Measurements from ENCODE around the gene ACP7.
"Not testable (repeated sequence)": the region's sequence is repeated elsewhere in the genome, so short reads cannot be mapped to it uniquely, and the experiment has no call there.

Gene ACP7

GRCh38 chr19:39064405-39064804 lies 19.8 kb upstream of the ACP7 start:
- no peak overlapping the region for H3K27ac Mint-ChIP-seq
- H3K36me3 Mint-ChIP-seq, result no peaks in the 10 kb centered on the region
- no peak overlapping the region for H3K4me3 Mint-ChIP-seq
- H3K4me1 Mint-ChIP-seq, result no peaks in the 10 kb centered on the region
- no peak for ATAC-seq
- peaks cover 27% of the 10 kb centered on the region for H3K27me3 Mint-ChIP-seq
- H3K9me3 Mint-ChIP-seq, result peaks cover 3% of the 10 kb centered on the region

GRCh38 chr19:39065928-39066327 lies 18.2 kb upstream of the ACP7 start:
- Mint-ChIP-seq H3K4me1 (no peaks in the 10 kb centered on the region), H3K36me3 (no peaks in the 10 kb centered on the region), H3K27me3 (peaks cover 38% of the 10 kb centered on the region), H3K4me3 (no peak overlapping the region), H3K9me3 (peaks cover 3% of the 10 kb centered on the region), H3K27ac (no peak overlapping the region)
- no peak for ATAC-seq

- Mint-ChIP-seq H3K36me3 (no peaks in the 10 kb centered on the region), H3K4me1 (no peaks in the 10 kb centered on the region), H3K4me3 (no peak overlapping the region), H3K27ac (no peak overlapping the region), H3K9me3 (peaks cover 3% of the 10 kb centered on the region), H3K27me3 (peaks cover 33% of the 10 kb centered on the region)
- ATAC-seq, result no peak
Measured at GRCh38 chr19:39067104-39067503, 17.1 kb upstream of the ACP7 start.

GRCh38 chr19:39068259-39068658 lies 15.9 kb upstream of the ACP7 start:
- H3K36me3 Mint-ChIP-seq, H3K9me3 Mint-ChIP-seq: not testable (repeated sequence)

DNA sequence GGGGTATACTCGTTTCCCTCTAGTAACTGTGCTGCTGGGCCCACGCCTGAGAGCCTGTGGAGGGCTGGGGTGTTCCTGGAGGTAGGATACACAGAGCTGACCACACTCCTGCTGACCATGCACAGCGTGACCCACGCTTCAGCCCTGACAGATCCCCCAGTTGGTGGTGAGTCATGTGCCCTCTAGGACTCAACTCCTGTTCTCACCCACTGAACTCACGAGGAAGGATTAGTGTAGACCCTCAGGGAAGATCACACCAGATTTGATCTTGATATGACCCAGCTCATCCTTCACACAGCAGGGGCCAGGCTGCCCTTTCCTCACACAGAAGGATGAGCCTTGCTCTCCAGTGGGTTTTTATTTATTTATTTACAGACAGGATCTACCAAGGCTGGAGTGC lies 13.3 kb upstream of the ACP7 start:
- Mint-ChIP-seq H3K27ac (no peak overlapping the region), H3K4me1 (peaks cover 8% of the 10 kb centered on the region), H3K36me3 (no peaks in the 10 kb centered on the region), H3K9me3 (peaks cover 3% of the 10 kb centered on the region), H3K4me3 (no peak overlapping the region), H3K27me3 (peaks cover 39% of the 10 kb centered on the region)
- no peak for ATAC-seq

More at GRCh38 chr19:39068259-39068658, 15.9 kb upstream of the ACP7 start:
- peaks cover 33% of the 10 kb centered on the region for H3K27me3 Mint-ChIP-seq
- ATAC-seq, H3K4me3 Mint-ChIP-seq, H3K4me1 Mint-ChIP-seq, H3K27ac Mint-ChIP-seq: not testable (repeated sequence)

DNA sequence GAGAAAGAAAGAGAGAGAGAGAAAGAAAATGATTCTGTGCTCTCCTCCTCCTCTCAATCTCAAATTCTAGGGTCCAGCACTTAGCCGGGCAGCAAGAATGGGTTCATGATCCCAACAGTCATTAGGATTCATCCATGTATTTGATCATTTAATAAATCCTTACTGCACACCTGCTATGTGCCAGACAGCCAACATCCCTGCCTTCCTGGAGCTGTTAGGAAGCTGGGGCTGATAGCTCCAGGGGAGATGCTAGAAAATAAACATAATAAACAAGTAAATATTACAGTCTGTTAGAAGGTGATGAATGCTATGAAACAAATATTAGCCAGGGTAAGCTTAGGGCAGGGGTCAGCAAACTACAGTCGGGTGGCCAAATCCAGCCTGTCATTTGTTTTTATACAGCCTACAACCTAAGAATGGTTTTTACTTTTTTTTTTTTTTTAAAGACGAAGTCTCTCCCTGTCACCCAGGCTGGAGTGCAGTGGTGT lies 9.9 kb upstream of the ACP7 start:
- no peak overlapping the region for H3K27ac Mint-ChIP-seq
- no peak overlapping the region for H3K4me3 Mint-ChIP-seq
- peaks cover 8% of the 10 kb centered on the region for H3K4me1 Mint-ChIP-seq
- no peaks in the 10 kb centered on the region for H3K9me3 Mint-ChIP-seq
- peaks cover 61% of the 10 kb centered on the region for H3K27me3 Mint-ChIP-seq
- no peak for ATAC-seq
- H3K36me3 Mint-ChIP-seq, result no peaks in the 10 kb centered on the region

DNA sequence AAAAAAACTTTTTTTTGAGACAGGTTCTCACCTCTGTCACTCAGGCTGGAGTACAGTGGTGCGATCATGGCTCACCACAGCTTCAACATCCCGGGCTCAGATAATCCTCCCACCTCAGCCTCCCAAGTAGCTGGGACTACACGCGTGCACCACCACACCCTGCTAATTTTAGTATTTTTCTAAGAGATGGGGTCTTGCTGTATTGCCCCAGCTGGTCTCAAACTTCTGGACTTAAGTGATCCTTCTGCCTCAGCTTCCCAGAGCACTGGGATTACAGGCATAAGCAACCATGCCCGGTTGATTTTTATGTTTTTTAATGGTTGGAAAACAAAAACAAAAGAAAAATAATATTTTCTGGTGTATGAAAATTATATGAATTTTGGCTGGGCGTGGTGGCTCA lies 9.2 kb upstream of the ACP7 start:
- Mint-ChIP-seq H3K27me3 (peaks cover 55% of the 10 kb centered on the region), H3K9me3 (no peaks in the 10 kb centered on the region), H3K4me1 (peaks cover 8% of the 10 kb centered on the region), H3K36me3 (no peaks in the 10 kb centered on the region), H3K4me3 (no peak overlapping the region), H3K27ac (no peak overlapping the region)
- ATAC-seq, result no peak

DNA sequence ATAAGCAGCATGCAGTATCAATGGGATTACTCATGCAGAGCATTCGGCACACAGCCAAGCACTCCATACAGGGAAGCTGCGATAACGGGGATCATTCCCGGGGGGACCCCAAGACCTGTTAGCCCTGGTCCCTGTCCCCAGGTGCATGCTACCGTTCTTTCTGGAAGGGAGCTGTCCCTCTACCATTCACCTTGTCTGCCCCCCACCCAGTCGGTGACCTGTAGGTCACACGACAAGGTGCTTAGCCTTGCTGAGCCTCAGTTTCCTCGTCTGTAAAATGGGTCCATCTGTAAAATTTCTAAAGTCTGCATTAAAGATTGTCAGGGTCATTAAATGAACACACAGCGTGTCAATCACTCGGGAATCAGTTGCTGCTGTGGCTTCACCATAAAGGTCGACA lies 6.8 kb upstream of the ACP7 start:
- Mint-ChIP-seq H3K4me1 (peaks cover 8% of the 10 kb centered on the region), H3K27ac (no peak overlapping the region), H3K36me3 (no peaks in the 10 kb centered on the region), H3K4me3 (no peak overlapping the region), H3K27me3 (peaks cover 56% of the 10 kb centered on the region), H3K9me3 (no peaks in the 10 kb centered on the region)
- no peak for ATAC-seq

DNA sequence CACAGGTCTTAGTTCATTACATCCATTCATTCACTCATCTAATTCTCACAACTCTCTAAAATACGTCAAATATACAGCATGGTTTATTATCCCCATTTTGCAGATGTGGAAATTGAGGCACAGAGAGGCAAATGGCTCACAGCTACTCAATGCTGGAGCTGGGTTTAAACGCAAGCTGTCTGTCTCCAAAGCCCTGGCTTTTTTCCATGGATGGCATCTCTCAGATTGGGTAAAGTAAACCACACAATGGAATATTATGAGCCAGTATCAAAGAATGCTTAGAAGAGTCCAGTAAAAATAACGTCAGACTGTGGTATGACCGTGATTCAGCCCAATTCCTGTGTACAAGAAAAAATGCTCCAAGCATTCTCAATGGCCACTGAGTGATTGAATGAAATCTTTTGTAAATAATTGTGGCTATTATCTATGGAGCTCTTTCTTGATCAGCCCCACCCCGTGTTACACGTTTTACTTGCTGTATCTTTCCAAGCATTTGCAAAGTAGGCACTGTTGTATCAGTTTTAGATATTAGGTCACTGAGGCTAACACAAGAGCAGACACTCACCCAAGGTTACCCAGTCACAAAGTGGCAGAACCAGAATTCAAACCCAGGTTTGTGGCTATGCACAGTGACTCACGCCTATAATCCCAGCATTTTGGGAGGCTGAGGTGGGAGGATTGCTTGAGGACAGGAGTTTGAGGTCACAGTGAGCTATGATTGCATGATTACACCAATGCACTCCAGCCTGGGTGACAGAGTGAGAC lies 5.5 kb upstream of the ACP7 start:
- Mint-ChIP-seq H3K4me3 (no peak overlapping the region), H3K27ac (no peak overlapping the region), H3K27me3 (peaks cover 65% of the 10 kb centered on the region), H3K4me1 (peaks cover 15% of the 10 kb centered on the region), H3K36me3 (no peaks in the 10 kb centered on the region), H3K9me3 (no peaks in the 10 kb centered on the region)
- ATAC-seq, result no peak

- no peak overlapping the region for H3K27ac Mint-ChIP-seq
- peaks cover 13% of the 10 kb centered on the region for H3K4me1 Mint-ChIP-seq
- ATAC-seq, result no peak
- no peak overlapping the region for H3K4me3 Mint-ChIP-seq
- peaks cover 76% of the 10 kb centered on the region for H3K27me3 Mint-ChIP-seq
- no peaks in the 10 kb centered on the region for H3K36me3 Mint-ChIP-seq
- no peaks in the 10 kb centered on the region for H3K9me3 Mint-ChIP-seq
Measured at GRCh38 chr19:39080431-39080830, 3.7 kb upstream of the ACP7 start.

DNA sequence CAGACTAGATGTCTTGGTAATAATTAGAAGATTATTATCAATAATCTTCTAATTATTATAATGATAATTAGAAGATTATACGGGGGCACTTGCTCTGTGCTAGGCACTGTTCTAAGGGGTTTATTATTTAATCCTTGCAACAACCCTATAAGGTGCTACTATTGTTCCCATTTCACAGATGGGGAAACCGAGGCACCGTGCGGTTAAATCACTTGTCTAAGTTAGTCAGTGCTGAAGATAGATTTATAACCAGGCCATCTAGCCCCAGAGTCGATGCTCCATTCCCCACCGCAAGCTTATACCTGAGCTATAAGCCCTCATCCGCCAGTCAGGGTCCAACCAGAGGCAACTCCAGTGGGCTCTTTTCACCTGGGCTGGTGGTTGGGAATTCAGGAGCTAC lies 2.0 kb upstream of the ACP7 start:
- H3K27ac Mint-ChIP-seq, result no peak overlapping the region
- H3K36me3 Mint-ChIP-seq, result no peaks in the 10 kb centered on the region
- peaks cover 66% of the 10 kb centered on the region for H3K27me3 Mint-ChIP-seq
- no peak overlapping the region for H3K4me3 Mint-ChIP-seq
- peaks cover 13% of the 10 kb centered on the region for H3K4me1 Mint-ChIP-seq
- H3K9me3 Mint-ChIP-seq, result no peaks in the 10 kb centered on the region
- no peak for ATAC-seq

DNA sequence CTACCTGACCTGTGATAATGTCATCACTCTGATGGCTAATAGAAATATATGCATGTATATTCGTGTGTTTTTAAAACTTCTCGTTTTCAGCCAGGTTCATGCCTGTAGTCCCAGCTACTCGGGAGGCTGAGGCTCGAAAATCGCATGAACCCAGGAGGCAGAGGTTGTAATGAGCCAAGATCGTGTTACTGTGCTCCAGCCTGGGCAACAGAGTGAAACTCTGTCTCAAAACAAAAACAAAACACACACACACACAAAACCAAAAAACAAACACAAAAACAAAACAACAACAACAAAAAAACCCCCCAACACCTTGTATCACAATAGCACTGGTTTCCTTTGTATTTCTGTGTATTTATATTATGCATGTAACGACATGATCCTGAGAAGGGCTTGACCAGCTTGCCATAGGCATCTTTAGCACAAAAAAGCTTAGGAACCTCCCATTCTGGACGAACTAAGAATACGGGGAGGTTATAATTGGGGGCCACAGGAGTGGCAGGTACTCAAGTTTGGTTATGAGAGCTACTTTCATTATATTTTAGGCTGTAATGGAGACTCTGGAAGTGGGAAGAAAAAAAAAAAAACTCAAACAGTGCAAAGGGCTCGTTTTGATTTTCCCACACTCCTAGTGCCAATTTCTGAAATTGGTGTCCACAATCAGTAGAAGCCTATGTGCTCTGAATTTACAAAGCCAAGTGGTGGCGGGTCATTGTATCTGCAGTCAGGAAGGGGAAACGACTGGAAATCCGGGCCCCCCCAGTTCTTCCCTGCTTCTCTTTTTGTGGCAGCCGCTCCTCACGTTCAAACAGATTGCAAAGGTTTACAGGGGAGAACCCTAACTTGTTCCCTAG lies 1.2 kb upstream of the ACP7 start:
- no peak for ATAC-seq
- Mint-ChIP-seq H3K27me3 (peaks cover 64% of the 10 kb centered on the region), H3K27ac (no peak overlapping the region), H3K36me3 (no peaks in the 10 kb centered on the region), H3K9me3 (no peaks in the 10 kb centered on the region), H3K4me1 (peaks cover 13% of the 10 kb centered on the region), H3K4me3 (no peak overlapping the region)

DNA sequence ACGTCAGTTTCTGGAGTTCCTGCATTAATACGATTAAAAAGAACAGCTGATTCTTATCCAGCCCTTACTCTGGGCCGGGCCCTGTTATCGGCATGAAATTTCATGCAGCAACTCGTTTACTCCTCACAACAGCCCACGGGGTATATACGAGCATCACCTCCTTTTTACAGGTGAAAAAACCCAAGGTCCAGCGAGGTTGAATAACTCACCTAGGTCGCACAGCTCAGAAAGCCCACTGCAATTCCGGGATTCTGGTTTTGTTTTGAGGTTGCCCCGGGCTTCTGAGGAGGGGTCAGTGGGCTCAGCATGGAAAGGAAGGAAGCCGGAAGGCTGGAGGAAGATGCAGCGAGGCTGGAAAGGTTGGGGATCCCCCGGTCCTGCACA lies 577 bp upstream of the ACP7 start:
- no peak for ATAC-seq
- no peak overlapping the region for H3K27ac Mint-ChIP-seq
- no peaks in the 10 kb centered on the region for H3K36me3 Mint-ChIP-seq
- peaks cover 13% of the 10 kb centered on the region for H3K4me1 Mint-ChIP-seq
- peaks cover 61% of the 10 kb centered on the region for H3K27me3 Mint-ChIP-seq
- H3K9me3 Mint-ChIP-seq, result no peaks in the 10 kb centered on the region
- H3K4me3 Mint-ChIP-seq, result no peak overlapping the region

DNA sequence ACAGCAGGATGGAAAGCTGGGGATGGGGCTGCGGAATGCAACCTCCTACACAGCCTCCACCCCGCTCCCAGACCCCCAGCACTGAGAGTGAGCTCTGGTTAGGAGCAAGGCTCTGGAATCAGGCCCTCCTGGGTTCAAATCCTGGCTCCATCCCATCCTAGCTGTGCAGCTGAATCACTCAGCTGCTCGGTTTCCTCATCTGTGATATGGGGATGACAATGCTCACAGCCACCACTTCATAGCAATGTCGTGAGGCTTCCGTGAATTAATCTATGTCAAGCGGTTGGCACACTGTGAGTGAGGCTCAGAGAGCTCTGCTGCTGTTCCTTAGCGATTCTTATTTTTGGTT lies 538 bp downstream of the ACP7 start:
- no peak overlapping the region for H3K4me3 Mint-ChIP-seq
- no peak overlapping the region for H3K27ac Mint-ChIP-seq
- H3K4me1 Mint-ChIP-seq, result peaks cover 13% of the 10 kb centered on the region
- H3K36me3 Mint-ChIP-seq, result no peaks in the 10 kb centered on the region
- ATAC-seq, result no peak
- H3K27me3 Mint-ChIP-seq, result peaks cover 66% of the 10 kb centered on the region
- H3K9me3 Mint-ChIP-seq, result peaks cover 3% of the 10 kb centered on the region

DNA sequence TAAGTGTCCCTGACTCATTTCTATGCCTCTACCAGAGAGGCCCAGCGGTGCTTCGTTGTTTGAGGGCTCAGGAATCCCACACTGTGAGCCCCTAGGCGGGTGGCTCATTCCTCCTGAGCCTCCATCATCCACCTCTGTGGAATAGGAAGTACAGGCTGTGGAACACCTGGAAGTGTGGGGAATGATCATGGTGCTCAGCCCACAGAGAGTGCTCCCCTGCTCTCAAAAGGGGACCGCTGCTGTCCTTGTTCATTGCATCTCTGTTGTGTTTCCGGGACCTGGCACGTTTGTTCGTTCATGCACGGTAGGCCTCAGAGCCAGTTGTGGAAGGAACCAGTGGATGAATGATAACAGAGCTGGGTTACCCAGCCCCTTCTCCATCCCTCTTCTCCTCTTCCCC lies 1.2 kb downstream of the ACP7 start:
- ATAC-seq, result no peak
- Mint-ChIP-seq H3K4me3 (no peak overlapping the region), H3K27me3 (peaks cover 73% of the 10 kb centered on the region), H3K9me3 (peaks cover 3% of the 10 kb centered on the region), H3K36me3 (no peaks in the 10 kb centered on the region), H3K4me1 (peaks cover 13% of the 10 kb centered on the region), H3K27ac (no peak overlapping the region)

DNA sequence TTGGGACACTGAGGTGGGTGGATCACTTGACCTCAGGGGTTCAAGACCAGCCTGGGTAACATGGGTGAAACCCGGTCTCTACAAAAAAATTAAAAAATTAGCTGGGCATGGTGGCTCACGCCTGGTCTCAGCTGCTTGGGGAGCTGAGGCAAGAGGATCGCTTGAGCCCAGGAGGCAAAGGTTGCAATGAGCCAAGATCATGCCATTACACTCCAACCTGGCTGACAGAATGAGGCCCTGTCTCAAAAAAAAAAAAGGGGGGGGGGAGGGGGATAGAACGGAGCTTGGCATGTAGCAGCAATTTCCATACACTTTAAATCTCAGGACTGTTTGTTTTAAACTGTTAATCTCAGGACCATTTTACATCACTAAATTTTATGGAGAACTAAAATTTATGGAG lies 2.2 kb downstream of the ACP7 start:
- no peak overlapping the region for H3K4me3 Mint-ChIP-seq
- no peaks in the 10 kb centered on the region for H3K36me3 Mint-ChIP-seq
- H3K4me1 Mint-ChIP-seq, result peaks cover 13% of the 10 kb centered on the region

More for the DNA sequence above, 2.2 kb downstream of the ACP7 start:
- ATAC-seq, result no peak
- Mint-ChIP-seq H3K27ac (no peak overlapping the region), H3K9me3 (peaks cover 3% of the 10 kb centered on the region), H3K27me3 (peaks cover 72% of the 10 kb centered on the region)

Measured in stimulated activated memory B cell treated with anti-CD40 and anti-IgM and Interleukin-4, amounts not matched to agents 10 μg/mL and 1 μg/mL and 100 μg/mL, for 72 hours (primary cell).